Endothelial cell of umbilical vein (primary cell): ENCODE data around the gene EFCAB10. TPM values are rescaled to one million over a fixed set of nuclear protein-coding genes. Genes with fewer than 3 reads are reported as not detected.

Experiments
- BruUV-seq: library from RNA; stranded (reverse); fragments of 400-500 nt; replicated peaks from 2 replicates; lab custom pipeline; 2021; lab: Mats Ljungman, UMichigan
- CTCF ChIA-PET: fragments of 300-600, 350-600 bp; sonication (Branson Sonifier 250); formaldehyde crosslinking; loops from one replicate; lab custom pipeline; 2021; ENCODE audit warnings: antibody characterized with exemption, inconsistent platforms; lab: Charles Lee
- POLR2A ChIA-PET: fragments of 300-600, 350-600 bp; sonication (Branson Sonifier 250); formaldehyde crosslinking; loops from one replicate; lab custom pipeline; 2021; ENCODE audit warnings: antibody characterized with exemption, inconsistent platforms; lab: Charles Lee
- DNase-seq: peaks from one replicate; pipeline ENCODE4 v3.0.0-alpha.2; 2011; ENCODE audit warnings: low read depth, low spot score
- FAIRE-seq: peaks from 2 replicates; lab custom pipeline; 2011; peaks lifted over from hg19 to GRCh38; lab: Jason Lieb, UNC
- H2AFZ ChIP-seq: 2 replicates; pipeline ENCODE4 v1.6.0; 2012; ENCODE audit warnings: low read depth, low read length, control low read depth, inconsistent platforms
- H3K27ac ChIP-seq: 2 replicates; pipeline ENCODE4 v1.5.1; 2011; ENCODE audit warnings: low read depth, mild to moderate bottlenecking, control low read depth, low read length, moderate library complexity; ENCODE audit not compliant: insufficient read depth
- H3K27me3 ChIP-seq, 2 experiments: 2 replicates each; pipeline versions ENCODE4 v1.6.0 to v1.6.1; 2011; ENCODE audit warnings: low read length in 2 of 2, mixed read lengths in 1 of 2; ENCODE audit not compliant: control insufficient read depth in 2 of 2, insufficient read depth in 2 of 2
- H3K36me3 ChIP-seq, 2 experiments: 2 replicates in 1 of 2; 3 replicates in 1 of 2; pipeline ENCODE4 v1.5.1; 2011; ENCODE audit warnings: low read length in 2 of 2, mild to moderate bottlenecking in 1 of 2, moderate library complexity in 1 of 2; ENCODE audit not compliant: control insufficient read depth in 2 of 2, insufficient read depth in 2 of 2; ENCODE audit errors: extremely low read depth in 1 of 2
- H3K4me1 ChIP-seq: 3 replicates; pipeline ENCODE4 v1.5.1; 2011; ENCODE audit warnings: mild to moderate bottlenecking, low read length; ENCODE audit not compliant: control insufficient read depth, insufficient read depth; ENCODE audit errors: extremely low read depth
- H3K4me2 ChIP-seq: 2 replicates; pipeline ENCODE4 v1.6.1; 2011; ENCODE audit warnings: low read length, control low read depth, mixed read lengths; ENCODE audit not compliant: insufficient read depth
- H3K4me3 ChIP-seq, 3 experiments: fragments of 200-600 bp in 1 of 3; sonication (generic), shearing (Covaris generic) in 1 of 3; replicated peaks in 1 of 3; 2 replicates each; pipeline ENCODE4 v1.5.1; 2011 to 2016; ENCODE audit warnings: control low read depth in 3 of 3, low read length in 3 of 3, mild to moderate bottlenecking in 2 of 3, inconsistent platforms in 1 of 3, low read depth in 1 of 3, moderate library complexity in 1 of 3; ENCODE audit not compliant: insufficient read depth in 1 of 3
- H3K79me2 ChIP-seq: 2 replicates; pipeline ENCODE4 v1.6.0; 2012; ENCODE audit warnings: low read length, inconsistent platforms; ENCODE audit not compliant: control insufficient read depth, insufficient read depth
- H3K9ac ChIP-seq: replicated peaks from 2 replicates; pipeline ENCODE3; 2011; ENCODE audit warnings: low read length, control low read depth; ENCODE audit not compliant: insufficient read depth; ENCODE audit errors: extremely low read depth
- H3K9me1 ChIP-seq: replicated peaks from 3 replicates; pipeline ENCODE4 v1.6.0; 2011; ENCODE audit warnings: mild to moderate bottlenecking, low read length; ENCODE audit not compliant: control insufficient read depth, insufficient read depth; ENCODE audit errors: extremely low read depth
- H3K9me3 ChIP-seq: replicated peaks from 2 replicates; pipeline ENCODE4 v1.5.1; 2012; ENCODE audit warnings: low read length, inconsistent platforms; ENCODE audit not compliant: control insufficient read depth, insufficient read depth
- H4K20me1 ChIP-seq: replicated peaks from 2 replicates; pipeline ENCODE3; 2011; ENCODE audit warnings: mild to moderate bottlenecking, low read length; ENCODE audit not compliant: control insufficient read depth, insufficient read depth; ENCODE audit errors: extremely low read depth
- CTCF ChIP-seq, 2 donors: IDR thresholded peaks; 1 replicate in 1 of 2; 2 replicates in 1 of 2; pipeline ENCODE4 v1.5.1; 2011; ENCODE audit warnings: low read length in 2 of 2, mild to moderate bottlenecking in 2 of 2, moderate library complexity in 2 of 2, control low read depth in 1 of 2, inconsistent platforms in 1 of 2, low read depth in 1 of 2; ENCODE audit not compliant: insufficient read depth in 1 of 2; ENCODE audit errors: extremely low read depth in 1 of 2
- EZH2 ChIP-seq: IDR thresholded peaks from 2 replicates; pipeline ENCODE4 v1.6.1; 2012; ENCODE audit warnings: borderline replicate concordance, low read depth, mild to moderate bottlenecking, moderate library complexity, low read length, inconsistent platforms; ENCODE audit not compliant: severe bottlenecking
- FOS ChIP-seq: IDR thresholded peaks from 2 replicates; pipeline ENCODE4 v1.6.1; 2011; ENCODE audit warnings: mild to moderate bottlenecking, low read length, moderate library complexity, borderline replicate concordance; ENCODE audit not compliant: insufficient read depth
- GATA2 ChIP-seq: IDR thresholded peaks from 2 replicates; pipeline ENCODE4 v1.7.0; 2011; ENCODE audit warnings: low read depth, mild to moderate bottlenecking, moderate library complexity, mixed read lengths, low read length; ENCODE audit not compliant: insufficient read length, insufficient read depth
- JUN ChIP-seq: IDR thresholded peaks from 2 replicates; pipeline ENCODE4 v1.6.1; 2011; ENCODE audit warnings: borderline replicate concordance, low read depth; ENCODE audit not compliant: insufficient read length, insufficient read depth
- MAX ChIP-seq: IDR thresholded peaks from 2 replicates; pipeline ENCODE4 v1.6.1; 2011; ENCODE audit not compliant: insufficient read depth, insufficient read length
- MYC ChIP-seq: IDR thresholded peaks from one replicate; pipeline ENCODE4 v1.6.1; 2011; ENCODE audit warnings: mild to moderate bottlenecking, low read depth, low read length
- POLR2A ChIP-seq: IDR thresholded peaks from 2 replicates; pipeline ENCODE4 v1.6.1; 2012; ENCODE audit warnings: low read depth, mild to moderate bottlenecking, control low read depth, low read length
- POLR2AphosphoS5 ChIP-seq: IDR thresholded peaks from 2 replicates; pipeline ENCODE4 v1.6.1; 2012; ENCODE audit warnings: low read depth, mild to moderate bottlenecking, control low read depth, low read length, moderate library complexity; ENCODE audit not compliant: insufficient read depth
- dilution Hi-C: fragments of 300-500 bp; cut with MboI; formaldehyde crosslinking; loops from one replicate; pipeline ENCODE4 v1.15.0; 2019; ENCODE audit warnings: low sequenced_read_pairs; ENCODE audit not compliant: extremely low pct_ligation_motif_present
- intact Hi-C: fragments of 100-400 bp; cut with micrococcal nuclease; formaldehyde crosslinking; loops from one replicate; pipeline ENCODE4 v1.10.0; 2022
- polyA plus RNA-seq, 4 experiments: library from polyadenylated mRNA; depleted of rRNA in 3 of 4; stranded (reverse) in 3 of 4; unstranded in 1 of 4; fragments of >200 nt; gene quantifications; 2 replicates each; pipeline versions ENCODE4 v1.2.1 to v1.2.3, GENCODE V29; 2011 to 2012; ENCODE audit warnings: missing spikeins in 1 of 4
- total RNA-seq: library from RNA; stranded (reverse); gene quantifications from 2 replicates; pipeline ENCODE4 v1.2.3, GENCODE V29; 2021

EFCAB10 gene
- total and polyA plus RNA-seq, 2 donors (not counting 3 experiments of a cell fraction or from before 2014, with no cell fraction given) = not detected

GRCh38 chr7:105623378-105623777 is 42.1 kb upstream of the EFCAB10 start:
- ChIA-PET CTCF (no interaction called here), POLR2A (no interaction called here)
- H2AFZ ChIP-seq = no peak overlapping the region
- FAIRE-seq (no peak), DNase-seq (no peak)
- no peak overlapping the region for H3K4me3 ChIP-seq
- H3K9me3 ChIP-seq = no peaks in the 10 kb centered on the region
- no peaks in the 10 kb centered on the region for H3K4me1 ChIP-seq
- no peaks in the 10 kb centered on the region for H3K9me1 ChIP-seq
- H3K4me2 ChIP-seq = no peak overlapping the region
- H3K27ac ChIP-seq = no peak overlapping the region
- H3K79me2 ChIP-seq = no peaks in the 10 kb centered on the region
- dilution Hi-C loops (no loop called here), intact Hi-C loops (no loop called here)
- H3K36me3 ChIP-seq = peaks cover 0 to 10% of the 10 kb centered on the region in 2 experiments
- H3K27me3 ChIP-seq = no peaks in the 10 kb centered on the region
- no TSS peak for BruUV-seq
- no peak overlapping the region for H3K9ac ChIP-seq
- TF ChIP-seq JUN (no peak), POLR2AphosphoS5 (no peak), FOS (no peak), EZH2 (no peak), POLR2A (no peak), MYC (no peak), GATA2 (no peak), CTCF (IDR thresholded peaks at IDR 0.05; ENCODE audit: extremely low read depth in 1 of 2, insufficient read depth in 1 of 2, low read depth in 1 of 2, low read length in 2 of 2) (no peak), MAX (no peak)
- no peaks in the 10 kb centered on the region for H4K20me1 ChIP-seq
